ENCODE data around the gene TSTD2.

The TSTD2 gene
- long read RNA-seq, donor 1, full-length matches to known transcripts = 32 of 41 reads
- long read RNA-seq, donor 1, partial matches to known transcripts = 9 of 41 reads
- long read RNA-seq, donor 1, other reads (novel, unspliced or antisense) = 0 of 41 reads
- long read RNA-seq, donor 2, transcript TSTD2-205 (1 exons, 3,076 nt) = major isoform, 9 of 14 reads
- long read RNA-seq, donor 2, partial matches to known transcripts = 5 of 14 reads
- long read RNA-seq, donor 2, other reads (novel, unspliced or antisense) = 0 of 14 reads
- long read RNA-seq, donor 3, full-length matches to known transcripts = 24 of 24 reads
- long read RNA-seq, donor 3, partial matches to known transcripts = 0 of 24 reads
- long read RNA-seq, donor 3, other reads (novel, unspliced or antisense) = 0 of 24 reads
- long read RNA-seq, donor 4, full-length matches to known transcripts = 34 of 39 reads
- long read RNA-seq, donor 4, partial matches to known transcripts = 0 of 39 reads
- long read RNA-seq, donor 4, other reads (novel, unspliced or antisense) = 5 of 39 reads
- long read RNA-seq, donor 5, full-length matches to known transcripts = 23 of 23 reads
- long read RNA-seq, donor 5, partial matches to known transcripts = 0 of 23 reads
- long read RNA-seq, donor 5, other reads (novel, unspliced or antisense) = 0 of 23 reads
- long read RNA-seq, donor 6, full-length matches to known transcripts = 23 of 23 reads
- long read RNA-seq, donor 6, partial matches to known transcripts = 0 of 23 reads
- long read RNA-seq, donor 6, other reads (novel, unspliced or antisense) = 0 of 23 reads
- long read RNA-seq, donor 7, full-length matches to known transcripts = 33 of 33 reads
- long read RNA-seq, donor 7, partial matches to known transcripts = 0 of 33 reads
- long read RNA-seq, donor 7, other reads (novel, unspliced or antisense) = 0 of 33 reads
- long read RNA-seq, donor 8, full-length matches to known transcripts = 33 of 40 reads
- long read RNA-seq, donor 8, partial matches to known transcripts = 0 of 40 reads
- long read RNA-seq, donor 8, other reads (novel, unspliced or antisense) = 7 of 40 reads

DNA sequence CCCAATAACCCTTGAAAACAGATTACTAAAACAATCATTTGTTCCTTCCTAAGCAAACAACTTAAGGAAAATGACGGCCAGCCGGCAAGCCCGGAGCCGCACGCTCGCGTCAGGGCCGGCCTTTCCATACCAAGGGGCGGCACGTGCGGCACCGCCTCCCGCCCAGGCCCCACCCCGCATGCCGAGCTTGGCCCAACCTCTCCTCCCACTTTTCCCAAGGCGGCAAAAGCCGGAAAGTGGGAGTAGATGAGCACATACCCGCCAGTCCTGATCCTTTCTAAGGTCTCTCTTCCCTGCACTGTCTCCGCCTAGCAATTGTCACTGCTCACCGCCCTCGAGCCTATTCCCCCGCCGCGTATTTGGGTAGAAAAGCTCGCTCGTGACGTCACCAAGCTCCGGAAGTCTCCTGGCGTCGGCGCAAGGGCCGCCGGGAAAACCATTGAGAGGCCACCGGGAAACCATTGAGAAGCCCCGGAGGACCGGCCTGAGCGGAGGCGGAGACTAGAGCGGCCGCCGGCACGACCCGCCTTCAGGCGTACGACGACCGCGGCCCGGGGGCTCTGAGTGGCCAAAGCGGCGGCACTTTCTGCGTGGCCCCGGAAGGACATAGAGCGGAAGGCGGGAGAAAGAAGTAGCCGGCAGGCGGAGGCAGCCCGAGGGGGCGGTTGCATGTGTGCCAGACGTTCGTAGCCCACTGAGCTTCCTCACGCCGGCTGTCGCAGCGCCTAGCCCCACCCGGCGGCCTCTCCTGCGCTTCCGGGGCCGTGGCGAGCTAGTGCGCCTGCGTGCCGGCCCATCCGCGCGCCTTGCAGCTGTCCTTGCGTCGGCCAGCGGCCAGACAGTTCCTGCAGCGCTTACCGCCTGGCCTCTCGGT lies at the start of gene TSTD2, which contains the start of gene NCBP1:
TSTD2 (minus strand) TSS at position 384 of the 874 bp plus-strand sequence. CDS start 5,806 bp downstream, outside the sequence.
NCBP1 (plus strand) TSS at position 837 of the 874 bp plus-strand sequence. CDS start 61 bp downstream, outside the sequence.
- peak; percentile 100 for DNase-seq

DNA sequence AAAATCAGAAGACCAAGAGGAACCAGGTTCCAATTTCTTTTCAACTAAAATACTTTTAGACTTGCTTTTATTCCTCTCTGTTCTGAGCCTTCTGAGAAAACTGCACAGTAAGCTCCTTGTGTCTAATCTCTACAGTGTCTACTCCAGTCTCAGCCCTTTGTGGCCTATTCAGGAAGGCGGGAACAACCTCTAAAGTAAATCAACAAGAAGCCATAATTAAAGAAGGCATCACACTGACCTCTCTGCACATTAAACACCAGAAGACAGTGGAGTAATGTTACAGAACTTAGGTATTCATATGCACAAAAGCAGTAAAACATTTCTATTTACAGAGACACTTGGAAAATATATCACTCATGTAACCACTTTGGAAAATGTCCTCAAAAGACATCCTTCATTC lies 49.1 kb upstream of the TSTD2 start:
- DNase-seq = no peak

DNA sequence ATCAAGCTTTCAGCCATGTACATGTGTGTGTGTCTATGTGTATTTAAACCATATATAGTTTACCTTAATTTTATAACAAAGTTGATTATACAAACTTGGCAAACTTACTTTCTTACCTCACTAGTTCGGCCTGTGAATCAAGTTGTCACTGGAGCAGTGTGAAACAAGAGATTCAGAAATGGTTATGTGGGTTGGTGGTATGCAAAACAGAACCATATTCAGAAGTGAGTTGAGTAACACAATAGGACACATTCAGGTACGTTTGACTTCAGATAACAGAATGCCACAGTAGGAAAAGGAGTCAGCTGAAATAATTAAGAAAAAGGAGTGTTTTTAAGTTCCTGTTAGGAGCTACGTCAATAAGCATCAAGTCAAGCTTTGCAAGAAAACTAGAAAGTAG lies 42.5 kb upstream of the TSTD2 start:
- no peak for DNase-seq

DNA sequence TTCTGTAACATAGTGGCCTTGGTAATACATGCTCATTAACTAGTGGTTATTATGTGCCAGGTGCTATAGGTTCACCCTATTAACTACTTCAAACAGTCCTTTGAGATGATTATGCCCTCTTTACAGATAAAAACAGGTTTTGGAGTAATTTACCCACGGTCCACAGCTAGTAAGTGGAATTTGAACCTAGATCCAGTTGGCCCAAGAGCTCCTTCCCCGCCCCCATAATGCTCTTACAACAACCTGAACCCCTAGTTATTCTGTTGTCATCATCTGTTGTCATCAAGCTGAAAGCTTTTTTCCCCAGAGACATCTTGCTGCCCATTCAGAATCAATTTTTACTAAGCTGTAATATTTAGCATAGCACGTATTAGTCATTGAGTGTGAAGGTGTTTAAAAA lies 40.8 kb upstream of the TSTD2 start:
- no peak for DNase-seq

DNA sequence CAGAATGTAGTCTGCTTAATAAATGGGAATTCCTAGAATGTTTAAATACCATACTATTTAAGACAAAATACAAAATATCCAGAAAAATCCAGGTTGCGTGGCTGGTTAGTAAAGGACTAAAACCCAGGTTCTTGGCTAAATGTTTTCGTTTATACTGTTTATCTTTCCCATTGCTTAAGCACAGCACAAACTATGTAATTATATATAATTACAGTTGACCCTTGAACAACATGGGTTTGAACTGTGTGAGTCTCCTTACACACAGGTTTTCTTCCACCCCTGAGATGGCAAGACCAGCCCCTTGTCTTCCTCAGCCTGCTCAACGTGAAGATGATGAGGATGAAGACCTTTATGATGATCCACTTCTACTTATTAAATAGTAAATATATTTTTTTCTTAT lies 39.2 kb upstream of the TSTD2 start:
- DNase-seq = no peak

DNA sequence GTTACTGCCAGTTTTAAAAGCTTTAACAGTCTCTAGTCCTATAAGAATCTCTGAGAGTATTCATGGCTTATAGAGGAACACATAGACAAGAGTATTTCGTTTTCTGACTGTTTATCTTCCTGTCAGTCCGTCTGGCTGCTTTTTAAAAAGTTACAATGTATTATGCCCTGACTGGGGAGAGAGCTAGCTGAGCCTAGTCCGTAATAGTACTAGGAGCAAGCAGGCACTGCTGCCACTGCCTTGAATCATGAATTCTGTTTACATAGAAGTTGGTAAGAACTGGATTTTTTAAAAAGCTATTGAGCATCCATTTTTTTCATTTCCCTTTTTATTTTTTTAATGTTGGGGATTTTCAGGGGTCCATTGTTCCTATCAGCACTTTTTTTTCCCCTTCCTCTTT lies 37.4 kb upstream of the TSTD2 start:
- no peak for DNase-seq

DNA sequence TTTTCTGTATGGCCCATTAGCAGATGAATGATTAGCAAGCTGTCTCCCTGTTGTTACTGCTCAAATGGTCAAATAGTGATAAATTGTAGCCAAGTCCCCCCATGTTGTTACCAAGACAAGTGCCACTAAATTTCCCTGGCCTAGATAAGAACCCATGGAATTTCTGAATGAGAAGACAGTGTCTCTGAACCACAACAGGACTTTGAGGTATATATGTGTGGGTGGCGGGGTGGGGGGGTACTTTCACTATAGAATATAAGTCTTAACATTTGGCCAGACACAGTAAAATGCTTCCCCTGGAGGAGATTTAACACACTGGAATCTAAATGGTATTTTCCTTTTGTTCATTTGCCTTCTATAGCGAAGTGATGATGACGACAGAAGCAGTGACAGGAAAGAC lies 35.3 kb upstream of the TSTD2 start:
- DNase-seq = no peak

DNA sequence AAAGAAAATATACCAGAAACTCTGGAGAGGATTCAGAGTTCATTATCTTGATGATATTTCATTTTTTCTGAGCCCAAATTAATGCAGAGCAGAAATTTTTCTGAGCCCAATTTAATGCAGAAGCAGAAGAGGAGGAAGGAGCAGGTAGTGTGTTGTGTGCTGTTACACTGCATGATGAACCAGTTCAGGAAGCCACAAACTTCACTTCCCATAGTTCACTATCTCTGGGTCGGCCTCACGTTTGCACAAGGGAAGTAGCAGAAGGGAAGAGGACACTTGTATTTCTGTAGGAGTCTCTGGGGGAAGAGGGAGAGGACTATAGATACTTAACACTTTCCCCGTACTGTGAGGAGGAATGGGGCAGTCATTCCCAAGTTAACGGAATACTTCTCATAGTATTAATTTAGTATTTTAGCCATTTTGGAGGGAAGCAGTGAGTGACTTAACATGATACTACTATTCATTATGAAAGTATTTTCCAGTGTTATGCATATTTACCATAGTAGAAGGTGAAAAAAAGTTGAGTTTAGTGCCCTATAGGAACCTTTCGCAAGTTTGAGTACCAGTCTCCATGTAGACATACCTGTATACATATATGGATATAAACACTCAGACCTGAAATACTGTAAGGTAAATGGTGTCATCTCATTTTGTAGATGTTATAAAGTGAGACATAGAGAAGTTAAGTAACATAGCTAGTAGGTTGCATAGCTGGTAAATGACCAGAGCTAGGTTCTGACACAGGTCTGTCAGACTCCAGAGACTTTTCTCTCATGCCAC lies 33.9 kb upstream of the TSTD2 start:
- DNase-seq = no peak

DNA sequence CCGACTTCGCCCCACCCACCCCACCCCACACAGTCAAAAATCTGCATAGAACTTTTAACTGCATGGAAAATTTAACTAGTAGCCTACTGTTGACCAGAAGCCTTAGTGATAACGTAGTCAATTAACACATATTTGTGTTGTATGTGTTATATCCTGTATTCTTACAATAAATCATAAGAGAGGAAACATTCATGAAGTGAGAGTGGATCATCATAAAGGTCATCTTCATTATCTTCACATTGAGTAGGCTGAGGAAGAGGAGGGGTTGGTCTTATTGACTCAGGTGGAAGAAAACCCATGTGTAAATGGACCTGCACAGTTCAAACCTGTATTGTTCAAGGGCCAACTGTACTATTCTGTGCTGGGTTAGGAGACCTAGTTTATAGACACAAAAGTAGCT lies 32.6 kb upstream of the TSTD2 start:
- no peak for DNase-seq

DNA sequence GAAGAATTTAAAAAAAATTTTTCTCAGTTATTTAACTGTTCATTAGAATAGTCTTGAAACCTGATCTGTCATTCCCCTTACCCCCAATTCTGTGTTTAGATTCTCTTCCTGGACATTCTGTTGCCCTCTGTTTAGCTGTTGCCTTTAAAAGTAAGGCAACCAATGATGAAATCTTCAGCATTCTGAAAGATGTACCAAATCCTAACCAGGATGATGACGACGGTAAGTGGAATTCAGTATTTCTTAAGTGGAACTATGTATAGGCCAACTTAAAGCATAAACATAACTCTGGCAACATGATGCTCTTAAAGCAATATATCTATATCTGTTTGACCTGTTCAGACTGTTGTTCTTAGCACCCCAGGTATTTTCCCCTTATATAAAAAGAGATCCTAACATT lies 27.7 kb upstream of the TSTD2 start:
- no peak for DNase-seq

DNA sequence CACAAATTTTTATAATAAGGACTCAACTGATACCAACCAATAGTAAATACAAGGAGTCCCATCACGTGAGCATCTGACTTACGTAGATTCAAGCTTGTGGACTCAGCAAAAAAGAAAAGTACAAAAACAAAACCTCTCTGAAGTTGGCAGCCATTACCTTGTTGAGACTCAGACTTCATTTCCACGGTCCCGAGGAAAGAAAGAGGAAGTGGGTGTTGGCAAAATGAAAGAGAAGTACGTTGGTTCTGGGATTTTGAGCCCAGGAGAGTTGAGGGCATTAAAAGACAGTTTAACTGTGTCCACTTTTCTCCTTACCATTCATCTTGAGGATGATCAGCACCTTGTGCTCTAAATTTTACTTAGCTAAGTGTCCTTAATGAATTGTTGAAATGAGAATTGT lies 27.2 kb upstream of the TSTD2 start:
- no peak for DNase-seq

DNA sequence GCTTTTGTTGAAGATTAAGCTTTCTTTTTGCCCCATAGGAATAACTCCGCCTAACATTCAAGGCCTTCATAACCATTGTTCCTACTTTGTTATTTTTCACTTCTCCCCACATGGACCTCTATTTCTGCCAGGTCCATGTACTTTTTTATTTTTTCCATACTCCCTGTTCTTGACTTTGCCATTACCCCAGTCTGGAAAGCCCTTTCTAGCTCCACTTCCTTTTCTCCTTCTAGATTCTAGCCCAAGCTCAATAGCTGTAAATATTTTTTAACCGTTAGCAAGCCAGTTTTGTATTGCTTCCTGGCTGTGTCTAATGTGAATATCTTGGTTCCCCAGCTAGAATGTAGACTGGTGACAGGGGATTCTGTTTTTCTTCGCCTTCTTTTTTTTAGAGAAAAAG lies 26.6 kb upstream of the TSTD2 start:
- DNase-seq = no peak

DNA sequence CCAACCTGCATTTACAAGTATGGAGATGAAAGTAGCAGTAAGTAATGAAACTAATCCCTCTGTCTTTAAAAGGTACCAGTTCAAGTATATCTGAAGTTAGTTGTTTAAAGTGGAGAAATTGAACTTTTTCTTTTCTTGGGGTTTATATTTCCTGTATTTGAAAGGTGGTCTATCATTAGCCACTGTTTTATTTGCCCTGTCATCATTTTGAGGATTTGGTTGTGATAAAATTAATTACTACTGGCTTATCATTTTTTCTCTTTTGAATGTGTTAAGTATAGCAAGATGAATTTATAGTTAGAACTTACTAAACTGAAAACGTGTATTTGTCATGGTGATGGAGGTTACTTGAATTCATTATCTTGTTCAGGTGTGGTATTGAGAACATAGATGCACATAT lies 25.5 kb upstream of the TSTD2 start:
- DNase-seq = no peak

DNA sequence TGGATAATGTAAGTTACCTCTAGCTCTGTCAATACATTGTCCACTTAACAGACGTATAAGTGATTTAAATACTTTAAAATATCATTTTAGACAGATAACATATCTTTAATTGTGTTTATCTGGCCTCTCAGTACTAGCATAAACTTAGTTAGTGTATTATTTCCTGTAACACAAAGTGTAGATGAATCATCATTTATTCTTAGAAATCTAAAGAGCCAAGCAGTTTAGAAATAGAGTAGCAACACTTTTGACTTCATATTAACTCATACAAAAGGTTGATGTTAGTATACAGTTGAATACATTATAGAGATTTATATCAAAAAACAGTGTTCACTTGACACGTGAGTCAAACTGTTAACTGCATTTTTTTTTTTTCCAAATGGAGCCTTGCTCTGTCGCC lies 18.5 kb upstream of the TSTD2 start:
- DNase-seq = no peak

DNA sequence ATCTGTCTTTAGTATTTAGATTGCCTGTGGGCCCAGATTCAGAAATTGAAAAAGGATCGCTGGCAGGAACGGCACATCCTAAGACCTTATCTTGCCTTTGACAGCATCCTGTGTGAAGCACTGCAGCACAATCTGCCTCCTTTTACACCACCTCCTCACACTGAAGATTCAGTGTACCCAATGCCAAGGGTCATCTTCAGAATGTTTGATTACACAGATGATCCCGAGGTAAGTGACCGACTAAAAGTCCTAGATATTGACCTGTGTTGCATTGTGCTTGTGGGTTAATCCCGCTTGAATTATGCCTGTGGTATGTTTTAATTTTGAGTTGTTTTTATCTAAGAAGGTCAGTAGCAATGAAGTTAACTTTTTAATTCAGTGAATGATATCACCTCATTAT lies 14.8 kb upstream of the TSTD2 start:
- DNase-seq = no peak

DNA sequence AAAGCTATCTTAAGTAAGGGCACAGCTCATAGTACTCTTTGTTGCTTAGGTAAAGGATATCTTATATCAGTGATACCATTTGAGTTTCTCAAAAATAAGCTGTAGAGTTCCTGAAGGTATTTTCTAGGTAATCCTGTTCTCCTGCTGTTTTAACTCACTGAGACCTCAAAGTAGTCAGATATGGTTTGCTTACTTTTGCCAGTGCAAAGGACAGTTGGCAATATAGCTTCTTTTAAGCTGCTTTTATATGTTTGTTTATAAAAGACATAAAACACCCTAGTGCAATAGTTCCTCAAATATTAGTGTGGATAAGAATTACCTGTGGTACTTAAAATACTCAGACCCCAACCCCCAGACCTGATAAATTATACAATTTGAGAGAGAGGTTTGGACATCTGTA lies 12.6 kb upstream of the TSTD2 start:
- DNase-seq = no peak

DNA sequence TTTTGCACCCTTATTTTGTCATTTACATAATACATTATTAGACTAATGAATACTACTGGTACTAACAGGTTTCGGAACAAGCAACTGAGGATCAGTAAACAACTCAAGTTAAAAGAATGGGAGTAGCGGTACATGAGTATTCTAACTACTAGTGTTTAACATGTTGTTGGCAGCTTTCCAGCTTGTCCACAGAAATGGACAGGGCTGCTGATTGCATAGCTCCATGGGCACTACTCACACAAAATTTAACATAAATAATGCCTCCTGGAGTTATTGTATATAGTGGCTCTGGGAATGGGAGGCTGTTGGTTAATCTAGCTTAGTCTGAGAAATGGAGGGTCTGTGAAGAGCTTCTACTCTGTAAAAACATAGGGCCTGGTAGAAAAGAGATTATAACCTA lies 7.2 kb upstream of the TSTD2 start:
- no peak for DNase-seq

DNA sequence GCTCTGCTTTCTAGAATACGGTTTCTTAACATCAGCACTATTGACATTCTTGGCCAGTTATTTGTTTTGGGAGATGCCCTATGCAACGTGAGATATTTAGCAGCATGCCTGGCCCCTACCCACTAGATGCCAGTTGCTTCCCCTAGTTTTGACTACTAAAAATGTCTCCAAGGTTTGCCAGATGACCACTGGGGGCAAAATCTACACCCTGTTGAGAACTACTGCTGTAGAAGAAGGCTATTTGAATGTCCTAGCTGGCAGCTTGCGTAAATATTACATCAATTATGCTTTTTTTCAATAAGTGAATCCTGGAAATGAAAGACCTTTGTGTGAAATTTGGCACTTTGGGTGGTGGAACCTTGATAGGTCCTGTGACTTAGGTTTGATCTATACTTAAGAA lies 5.5 kb upstream of the TSTD2 start:
- DNase-seq = no peak

DNA sequence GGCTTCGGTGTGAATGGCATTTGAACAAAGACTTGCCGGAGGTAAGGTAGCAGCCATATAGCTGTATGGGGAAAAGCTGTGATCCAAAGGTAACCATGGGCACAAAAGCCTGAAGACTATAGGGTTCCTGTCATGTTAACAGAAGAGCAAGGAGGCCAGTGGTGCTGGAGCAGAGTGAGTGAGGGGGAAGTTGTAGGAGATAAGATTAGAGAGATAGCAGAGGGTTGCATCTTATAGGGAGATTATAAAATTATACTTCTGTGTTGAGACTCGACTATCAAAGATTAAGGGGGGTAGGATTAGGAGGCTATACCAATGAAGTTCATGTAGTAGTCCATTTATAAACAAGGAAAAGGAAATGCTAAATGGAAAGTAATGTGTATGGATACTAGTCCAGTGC lies 3.7 kb upstream of the TSTD2 start:
- DNase-seq = no peak

DNA sequence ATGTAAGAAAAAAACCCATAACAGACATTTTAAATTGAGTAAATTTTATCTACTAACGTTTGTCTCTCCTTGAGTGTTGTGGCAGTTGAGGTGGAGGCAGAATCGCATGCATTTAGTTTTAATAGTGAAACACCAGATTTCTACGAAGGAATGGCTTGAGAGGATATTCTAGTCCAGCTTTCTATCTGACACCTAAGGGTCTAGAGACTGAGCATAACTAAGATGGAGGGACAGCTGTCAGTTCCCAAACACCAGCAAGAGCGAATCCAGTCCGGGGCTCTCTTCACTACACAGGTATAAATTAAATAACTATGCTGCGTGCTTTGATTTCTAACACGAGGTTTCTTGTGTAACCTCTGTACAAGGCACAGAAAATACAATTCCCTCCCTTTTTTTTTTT lies 1.9 kb upstream of the TSTD2 start:
- no peak for DNase-seq

DNA sequence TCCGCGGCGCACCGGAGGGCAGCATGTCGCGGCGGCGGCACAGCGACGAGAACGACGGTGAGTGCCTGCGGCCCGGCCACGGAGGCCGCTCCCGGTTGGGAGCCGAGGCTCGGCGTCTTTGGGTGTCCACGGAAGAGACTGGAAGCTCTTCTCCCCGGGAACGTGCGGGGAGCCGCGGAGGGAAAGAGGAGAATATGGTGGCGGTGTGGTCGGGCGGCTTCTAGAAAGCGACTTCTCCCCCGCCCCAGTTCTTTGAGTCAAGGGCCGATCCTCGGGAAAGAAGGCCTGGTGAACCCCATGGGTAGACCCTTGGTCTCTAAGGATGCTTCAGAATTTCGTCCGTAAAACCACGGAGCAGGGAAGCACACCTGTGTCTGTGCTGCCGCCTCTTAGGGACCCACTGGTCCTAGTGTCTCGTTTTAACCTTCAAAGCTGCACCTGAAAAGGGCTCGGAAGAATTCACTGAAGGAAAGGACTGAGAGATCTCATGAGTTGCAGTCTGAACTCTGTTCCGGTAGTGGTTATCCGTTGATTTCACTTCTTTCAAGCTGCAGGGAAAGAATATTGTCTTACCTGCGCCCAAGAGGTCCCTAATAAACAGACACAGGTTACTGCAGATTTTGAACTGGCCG lies 807 bp upstream of the TSTD2 start:
- DNase-seq = no peak

All from right kidney (tissue), 9 donors.